GM18526 (cell line): Measurements from ENCODE around the gene TMEM179.

ENCODE experiments used
- POLR2A ChIP-seq: IDR thresholded peaks from 3 replicates; pipeline ENCODE4 v1.6.1; 2011; ENCODE audit not compliant: insufficient read length; ENCODE audit errors: extremely low read depth

The TMEM179 gene

DNA sequence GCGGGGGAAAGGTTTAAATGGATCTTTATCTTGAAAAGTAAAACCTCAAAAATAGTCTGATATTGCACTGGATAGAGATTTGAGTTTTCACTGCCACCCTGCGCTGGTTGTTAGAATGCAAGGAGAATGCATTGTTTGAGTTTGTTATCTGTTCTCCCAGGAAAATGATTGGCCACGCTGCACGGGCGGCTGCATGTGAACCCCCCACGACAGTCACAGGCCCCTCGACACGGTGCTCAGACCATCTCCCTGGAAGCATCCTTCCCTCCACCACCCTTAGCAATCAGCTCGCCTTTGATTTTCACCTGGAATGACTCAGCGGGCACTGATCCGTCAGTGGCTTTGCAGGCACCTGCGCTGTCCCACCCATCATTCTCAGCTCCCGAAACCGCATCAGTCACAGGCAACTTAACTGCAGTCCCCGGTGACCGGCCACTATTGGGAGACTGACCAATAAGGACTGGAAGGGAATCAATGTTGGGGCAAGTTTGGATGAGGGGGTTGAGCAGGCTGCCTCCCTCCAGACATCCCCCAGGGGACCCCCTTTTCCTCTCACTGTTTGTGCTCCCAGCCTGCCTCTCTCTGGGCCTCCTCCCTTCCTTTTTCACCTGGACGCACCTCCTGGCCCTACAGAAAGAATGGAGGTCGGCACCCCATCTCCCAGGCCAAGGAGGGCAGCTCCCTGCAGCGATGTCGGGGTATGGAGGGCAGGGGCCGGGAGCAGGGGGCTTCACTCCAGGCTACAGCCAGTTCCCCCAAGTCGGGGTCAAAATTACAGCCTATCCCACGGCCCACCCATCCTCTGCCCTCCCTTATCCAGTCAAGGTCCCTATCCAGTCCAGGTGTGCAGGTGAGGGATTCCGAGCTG is 53.5 kb downstream of the TMEM179 start:
- no peak for TF ChIP-seq POLR2A

DNA sequence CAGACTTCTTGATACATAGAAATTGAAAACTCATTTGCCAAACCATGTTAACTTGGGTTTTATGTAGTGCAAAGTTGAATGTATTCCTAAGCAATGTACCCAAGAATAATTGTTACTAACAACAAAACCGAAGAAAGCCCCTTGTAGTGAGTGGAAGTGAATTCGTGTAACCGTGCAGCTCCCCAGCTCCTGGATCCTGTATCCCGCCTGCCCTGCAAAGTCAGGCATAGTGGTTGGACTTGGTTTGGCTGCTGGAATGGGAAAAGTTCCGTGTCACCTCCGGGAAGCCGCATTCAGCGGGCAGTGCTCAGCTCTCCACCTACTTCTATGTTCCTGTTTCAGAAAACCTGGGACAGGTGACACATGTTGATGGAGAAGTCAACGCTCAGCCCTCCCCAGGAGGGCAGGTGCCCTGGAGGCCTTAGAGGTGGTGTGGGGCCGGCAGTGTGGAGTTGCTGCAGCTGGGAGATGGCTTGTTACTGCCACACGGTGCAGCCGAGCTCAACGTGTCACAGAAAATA is 54.2 kb downstream of the TMEM179 start:
- no peak for TF ChIP-seq POLR2A

DNA sequence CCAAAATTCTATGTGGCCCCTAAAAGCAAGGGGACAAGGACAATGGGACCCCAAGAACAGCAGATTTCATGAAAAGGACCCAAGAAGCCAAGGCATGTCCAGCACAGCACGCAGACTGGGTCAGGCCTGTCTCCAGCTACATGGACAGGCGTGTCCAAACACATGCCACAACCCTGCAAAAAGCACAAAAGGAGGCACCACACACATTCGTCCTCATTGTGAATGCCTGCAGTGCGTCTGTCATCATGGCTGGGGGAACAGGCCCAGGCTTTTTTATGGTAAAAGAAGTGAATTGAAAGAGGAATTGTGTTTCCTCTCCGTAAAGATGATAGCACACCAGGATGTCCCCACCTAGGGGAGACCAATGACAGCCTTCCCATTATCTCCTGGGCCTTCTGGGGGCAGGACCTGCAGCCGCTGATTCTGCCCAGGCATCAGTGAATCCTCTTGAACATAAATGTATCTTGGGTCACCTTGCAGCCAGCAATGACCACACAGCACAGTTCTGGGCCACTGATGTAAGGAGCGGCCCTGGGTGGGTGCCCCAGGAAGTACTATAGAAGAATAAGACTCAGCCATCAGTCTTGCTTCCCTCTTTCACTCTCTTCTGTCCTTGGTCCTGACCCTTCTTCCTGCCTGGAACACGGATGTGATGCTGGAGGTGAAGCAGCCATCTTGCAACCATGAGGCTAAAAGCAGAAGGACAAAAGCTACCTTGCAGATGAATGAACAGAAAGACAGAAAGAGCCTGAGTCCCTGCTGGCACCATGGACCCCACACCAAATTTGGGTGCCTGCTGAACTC is 54.8 kb downstream of the TMEM179 start:
- no peak for TF ChIP-seq POLR2A

DNA sequence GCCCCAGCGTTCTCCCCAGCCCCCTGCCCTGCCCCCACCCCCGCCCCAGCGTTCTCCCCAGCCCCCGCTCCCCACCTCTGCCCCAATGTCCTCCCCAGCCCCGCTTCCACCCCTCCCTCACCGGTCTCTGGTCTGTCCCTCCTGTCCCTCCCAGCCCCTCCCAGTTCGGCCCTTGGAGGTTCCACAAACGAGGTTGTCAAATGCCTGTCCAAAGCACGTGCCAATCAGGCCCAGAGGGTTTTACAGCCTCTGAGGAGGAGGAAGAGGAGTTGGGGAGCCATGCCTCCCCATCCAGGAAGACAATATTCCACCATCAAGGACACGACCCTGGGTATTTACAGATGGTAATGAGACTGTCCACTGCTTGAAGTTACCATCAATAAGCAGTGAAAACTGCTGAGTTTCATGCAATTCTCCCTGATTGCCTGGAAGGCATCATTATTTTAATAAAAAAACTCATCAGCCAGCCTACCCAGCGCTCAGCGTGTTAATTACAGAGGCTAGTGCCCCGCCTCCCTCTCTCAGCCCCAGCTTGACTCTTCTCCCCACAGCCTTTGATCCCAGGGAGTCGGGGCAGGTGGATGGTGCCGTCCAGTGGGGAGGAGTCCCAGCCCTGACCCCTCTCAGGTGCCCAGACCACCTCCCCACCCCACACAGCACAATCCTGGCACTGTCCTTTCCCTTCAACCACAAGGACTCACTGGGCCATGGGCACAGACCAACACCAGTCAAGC is 55.6 kb downstream of the TMEM179 start:
- TF ChIP-seq POLR2A: no peak

DNA sequence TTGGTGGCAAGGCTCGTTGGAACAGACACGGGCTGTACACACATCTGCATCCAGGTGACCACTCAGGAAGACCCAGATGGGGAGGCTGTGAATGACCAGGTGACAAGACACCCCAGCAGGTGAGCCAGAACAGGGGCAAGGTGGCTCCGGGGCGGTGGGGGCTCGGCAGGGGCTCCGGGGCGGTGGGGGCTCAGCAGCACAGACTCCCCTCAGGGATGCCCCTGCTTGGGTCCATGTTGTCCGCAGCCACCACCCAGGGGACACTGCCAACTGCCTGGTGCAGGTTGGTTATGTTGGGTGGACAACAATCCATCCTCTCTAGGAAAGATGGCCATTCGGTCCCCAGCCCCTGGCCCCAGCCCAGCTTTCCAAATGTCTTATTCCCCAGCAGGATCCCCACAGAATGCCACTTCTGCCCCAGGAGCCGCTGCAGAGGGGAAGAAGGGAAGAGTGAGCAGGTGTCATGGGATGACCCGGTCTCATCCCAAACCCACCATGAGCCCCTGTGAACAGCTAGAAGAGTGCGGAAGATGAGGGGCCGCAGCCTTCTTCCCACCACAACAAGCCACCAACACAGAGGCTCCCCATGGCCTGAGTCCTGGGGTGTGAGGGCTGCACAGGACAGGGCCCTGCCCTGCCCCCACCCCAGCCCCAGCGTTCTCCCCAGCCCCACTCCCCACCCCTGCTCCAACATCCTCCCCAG is 56.4 kb downstream of the TMEM179 start:
- TF ChIP-seq POLR2A: no peak

DNA sequence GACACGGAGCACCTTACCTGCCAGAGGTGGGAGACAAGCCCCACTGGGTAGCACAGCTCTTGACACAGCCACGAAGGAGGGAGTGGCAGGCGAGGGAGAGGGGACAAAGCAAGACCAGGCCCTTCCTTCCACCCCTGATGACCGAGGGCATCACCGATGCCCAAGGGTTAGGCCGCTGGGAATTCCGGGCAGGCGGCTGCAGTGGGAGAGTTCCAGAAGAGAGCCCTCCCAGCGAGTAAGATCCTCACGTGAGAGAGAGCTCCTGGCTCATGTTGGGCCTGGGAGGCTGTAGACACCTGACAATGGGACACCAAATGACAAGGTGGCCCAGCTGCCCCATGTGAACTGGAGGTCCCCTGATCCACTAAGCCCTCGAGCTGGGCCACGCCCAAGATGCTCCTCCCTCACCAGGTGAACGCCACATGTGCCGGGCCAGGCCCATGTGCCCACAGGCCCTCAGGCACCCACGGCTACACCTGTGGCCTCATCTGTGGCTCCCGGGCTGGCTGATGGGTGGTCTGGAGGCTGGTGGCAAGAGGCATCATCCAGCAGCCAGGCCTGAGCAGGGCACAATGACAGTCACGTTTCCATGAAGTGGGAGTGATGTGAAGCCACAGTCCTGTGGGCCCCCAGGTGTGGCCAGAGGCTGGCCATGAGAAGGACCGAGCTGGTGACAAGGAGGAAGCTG is 57.1 kb downstream of the TMEM179 start:
- no peak for TF ChIP-seq POLR2A

DNA sequence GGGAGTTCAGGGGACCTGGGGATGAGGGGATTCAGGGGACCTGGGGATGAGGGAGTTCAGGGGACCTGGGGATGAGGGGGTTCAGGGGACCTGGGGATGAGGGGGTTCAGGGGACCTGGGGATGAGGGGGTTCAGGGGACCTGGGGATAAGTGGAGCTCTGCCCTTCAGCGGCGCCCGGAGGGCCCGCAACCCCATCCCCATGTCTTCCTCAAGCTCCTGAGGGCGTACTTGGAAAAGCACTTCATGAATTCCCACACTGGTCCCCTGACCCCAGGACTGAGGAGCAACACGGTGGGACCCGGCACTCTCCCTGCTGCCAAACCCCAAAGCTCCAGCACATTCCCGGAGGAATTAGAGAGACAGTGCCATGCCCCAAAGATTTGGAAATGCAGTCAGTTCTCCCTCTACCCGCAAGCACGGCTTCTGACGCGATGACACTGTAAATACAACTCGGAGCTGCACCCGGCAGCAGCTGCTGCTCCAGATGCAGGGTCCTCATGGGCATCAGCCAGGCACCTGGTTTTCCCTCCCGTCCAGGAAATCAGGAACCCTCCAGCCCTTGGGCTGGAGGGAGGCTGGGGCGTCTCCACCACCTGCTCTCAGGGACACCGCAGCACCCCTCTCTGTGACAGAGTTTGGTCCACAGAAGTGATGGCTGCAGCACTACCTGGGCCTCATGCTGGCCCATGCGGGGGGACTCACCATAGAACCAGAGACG is 57.8 kb downstream of the TMEM179 start:
- TF ChIP-seq POLR2A: no peak

DNA sequence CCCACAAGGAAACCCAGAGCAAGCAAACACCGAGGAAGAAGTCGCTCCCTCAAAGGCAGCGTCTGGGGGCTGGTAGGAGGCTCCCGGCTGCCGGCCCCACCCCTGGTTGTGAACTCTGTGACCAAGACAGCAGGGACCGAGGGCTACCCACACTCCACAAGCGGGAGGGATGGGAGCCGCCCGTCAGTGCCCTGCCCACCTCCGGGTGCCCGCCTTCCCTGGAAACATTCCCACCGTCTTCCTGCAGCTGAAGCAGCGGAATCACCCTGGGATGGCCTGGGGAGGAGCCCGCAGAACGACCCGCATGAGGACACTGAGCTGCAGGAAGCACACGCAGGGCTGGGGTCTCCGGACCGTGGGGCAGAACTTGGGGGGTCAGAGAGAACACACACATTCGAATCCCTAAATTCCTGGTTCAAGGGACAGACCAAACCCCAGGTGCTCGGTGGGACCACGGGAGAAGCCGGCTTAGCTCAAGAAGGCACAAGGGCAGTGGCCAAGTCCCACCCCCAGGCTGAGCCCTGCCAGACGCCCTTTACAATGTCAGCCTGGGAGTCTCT is 58.5 kb downstream of the TMEM179 start:
- no peak for TF ChIP-seq POLR2A

DNA sequence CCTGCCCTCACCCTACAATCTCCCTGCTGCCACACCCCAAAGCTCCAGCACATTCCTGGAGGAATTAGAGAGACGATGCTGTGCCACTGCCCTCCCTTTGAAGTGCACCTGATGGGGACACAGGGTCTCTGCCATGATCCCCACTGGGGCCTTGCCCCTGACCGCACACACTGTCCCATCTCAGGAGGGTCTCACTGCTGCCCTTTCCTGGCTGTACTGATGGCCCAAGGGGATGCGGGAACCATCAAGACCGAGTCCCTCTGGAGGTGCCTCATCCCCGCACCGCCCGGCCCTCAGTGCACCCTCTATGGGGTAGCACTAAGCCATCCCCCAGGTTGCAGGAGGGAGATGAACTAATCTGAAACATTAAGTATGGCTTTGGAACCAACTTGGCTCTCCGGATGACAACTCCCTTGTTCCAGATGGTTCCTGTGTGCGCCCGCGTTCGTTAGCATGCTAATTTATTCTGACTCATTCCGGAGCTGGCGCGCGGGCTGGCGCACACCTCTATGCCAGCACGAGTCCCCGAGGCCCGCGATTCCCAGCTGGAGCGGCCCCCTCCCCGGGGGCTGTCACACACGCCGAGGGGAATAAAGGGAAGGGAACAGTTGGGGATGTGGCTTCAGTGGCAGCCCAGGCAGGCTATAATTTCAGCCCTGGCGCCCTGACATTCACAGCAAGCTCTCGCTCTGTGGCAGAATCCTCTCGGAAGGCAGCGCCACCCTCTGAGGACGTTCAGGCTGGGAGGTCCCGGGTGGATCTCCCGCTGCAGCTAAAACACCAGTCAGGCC is 59.2 kb downstream of the TMEM179 start:
- no peak for TF ChIP-seq POLR2A

DNA sequence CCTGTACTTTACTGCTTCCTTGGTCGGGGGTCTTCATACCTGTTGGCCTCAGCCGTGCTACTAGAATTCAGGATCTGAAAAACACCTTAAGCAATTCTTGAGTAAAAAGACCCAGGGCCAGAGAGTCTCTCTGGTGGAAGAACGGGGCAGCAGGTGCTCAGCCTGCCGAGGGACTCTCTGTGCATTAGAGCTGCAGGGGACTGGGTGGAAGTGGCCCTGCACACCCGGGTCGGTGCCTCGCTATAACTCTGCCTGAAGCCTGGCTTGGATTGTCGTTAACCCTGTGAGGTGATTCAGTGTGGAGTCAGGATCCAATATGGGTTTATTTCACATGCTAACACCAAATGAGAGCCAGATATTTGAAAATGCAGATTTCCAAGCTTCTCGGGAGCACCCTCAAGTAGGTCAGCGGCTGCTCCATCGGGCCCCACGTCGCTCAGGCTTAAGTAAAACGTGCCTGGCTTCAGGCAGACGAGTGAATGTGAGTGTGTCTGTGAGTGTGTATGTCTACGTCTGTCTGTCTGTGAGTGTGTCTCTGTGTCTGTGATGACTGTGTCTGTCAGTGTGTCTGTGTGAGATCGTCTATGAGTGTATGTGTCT is 60.1 kb downstream of the TMEM179 start:
- TF ChIP-seq POLR2A: no peak

DNA sequence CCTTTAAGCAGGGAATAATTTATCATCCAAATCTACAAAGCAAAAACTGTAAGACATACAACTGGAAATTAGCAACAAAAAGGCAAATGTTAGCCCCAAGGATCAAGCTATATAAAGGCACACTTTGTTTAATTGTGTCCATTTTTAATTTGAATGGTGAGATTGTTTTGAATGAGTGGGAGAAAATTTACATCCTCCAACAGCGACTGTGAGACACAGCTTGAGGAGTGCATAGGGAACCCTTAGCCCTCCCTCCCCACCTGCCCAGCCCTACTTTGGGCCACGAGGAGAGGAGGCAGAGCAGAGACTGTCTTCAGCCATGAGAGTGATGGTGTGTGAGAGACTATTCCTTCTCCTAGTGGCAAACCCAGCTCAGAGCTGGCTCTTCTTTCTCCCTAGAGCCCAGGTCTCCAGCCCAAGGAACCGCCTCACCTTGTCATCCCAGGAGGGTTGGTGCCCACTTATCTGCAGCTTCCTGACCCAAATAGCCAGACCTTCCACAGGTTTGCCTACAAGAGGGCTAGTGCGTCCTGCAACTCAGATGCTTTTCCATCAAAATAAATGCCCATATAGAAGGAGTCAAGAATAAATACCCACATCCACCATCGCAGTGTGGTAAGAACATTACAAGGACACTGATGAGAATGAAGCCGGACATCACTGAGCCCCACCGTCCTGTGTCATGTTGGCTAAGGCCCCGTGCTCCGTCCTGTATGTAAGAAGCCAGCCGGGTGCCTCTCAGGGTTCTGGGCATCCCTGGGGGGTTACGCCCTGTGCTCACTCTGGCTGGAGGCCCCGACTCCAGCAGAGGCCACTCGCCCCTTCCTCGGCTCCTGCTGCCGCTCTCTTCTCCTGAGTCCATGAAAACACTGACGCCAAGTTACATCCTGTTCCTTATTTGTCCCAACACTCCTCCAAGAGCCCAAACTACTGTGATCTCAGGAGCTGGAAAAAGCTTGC is 61.4 kb downstream of the TMEM179 start:
- no peak for TF ChIP-seq POLR2A
